GM23338 (cell line): ENCODE results near the gene DHRS12. TPM values are rescaled to one million over a fixed set of nuclear protein-coding genes. Genes with fewer than 3 reads are reported as not detected.

ENCODE experiments used
- ATAC-seq: fragments of 200-7000 bp; cut with Tn5 transposase; 3 replicates; pipeline ENCODE4 v1.9.1; 2020
- DNase-seq: peaks from one replicate; pipeline ENCODE4 v3.0.0-alpha.2; 2015; ENCODE audit warnings: low spot score
- H2AFZ ChIP-seq: fragments of 200-600 bp; sonication (generic); 2 replicates; pipeline ENCODE4 v1.8.0; 2016; ENCODE audit warnings: antibody characterized with exemption, mild to moderate bottlenecking, moderate library complexity
- H3F3A ChIP-seq: fragments of 200-600 bp; sonication (generic); replicated peaks from 2 replicates; pipeline ENCODE4 v1.8.0; 2017; ENCODE audit warnings: antibody characterized with exemption, mixed run types, low read depth
- H3K27ac ChIP-seq: fragments of 200-600 bp; sonication (generic); 2 replicates; pipeline ENCODE4 v1.6.1; 2016; ENCODE audit warnings: low read depth
- H3K27me3 ChIP-seq: fragments of 200-600 bp; sonication (generic); 2 replicates; pipeline ENCODE4 v1.8.0; 2016; ENCODE audit warnings: mild to moderate bottlenecking, mixed run types, moderate library complexity; ENCODE audit not compliant: insufficient read depth
- H3K36me3 ChIP-seq: fragments of 200-600 bp; sonication (generic); 2 replicates; pipeline ENCODE4 v1.8.0; 2016; ENCODE audit warnings: mild to moderate bottlenecking; ENCODE audit not compliant: insufficient read depth
- H3K4me1 ChIP-seq: fragments of 200-600 bp; sonication (generic); 2 replicates; pipeline ENCODE4 v1.8.0; 2016; ENCODE audit warnings: mild to moderate bottlenecking, moderate library complexity; ENCODE audit not compliant: insufficient read depth
- H3K4me2 ChIP-seq: fragments of 200-600 bp; sonication (generic); 2 replicates; pipeline ENCODE4 v1.7.1; 2017; ENCODE audit warnings: mixed run types
- H3K4me3 ChIP-seq: fragments of 200-600 bp; sonication (generic); 2 replicates; pipeline ENCODE4 v1.6.1; 2016; ENCODE audit warnings: mixed run types
- H3K79me2 ChIP-seq: fragments of 200-600 bp; sonication (generic); replicated peaks from 2 replicates; pipeline ENCODE4 v1.8.0; 2017; ENCODE audit warnings: mild to moderate bottlenecking; ENCODE audit not compliant: insufficient read depth
- H3K9me2 ChIP-seq: fragments of 200-600 bp; sonication (generic); 2 replicates; pipeline ENCODE4 v1.8.0; 2017; ENCODE audit not compliant: insufficient read depth
- H4K20me1 ChIP-seq: fragments of 200-600 bp; sonication (generic); replicated peaks from 2 replicates; pipeline ENCODE4 v1.8.0; 2017; ENCODE audit warnings: mild to moderate bottlenecking; ENCODE audit not compliant: insufficient read depth
- H3K27ac Mint-ChIP-seq: 2 replicates; pipeline ENCODE4 v1.8.0; 2020; ENCODE audit warnings: inconsistent platforms, mild to moderate bottlenecking, moderate library complexity, mixed read lengths
- H3K27me3 Mint-ChIP-seq: 3 replicates; pipeline ENCODE4 v1.8.0; 2022; ENCODE audit warnings: low read depth, mild to moderate bottlenecking, moderate library complexity, mixed read lengths, inconsistent platforms; ENCODE audit not compliant: insufficient read depth, poor library complexity
- H3K36me3 Mint-ChIP-seq: 3 replicates; pipeline ENCODE4 v1.8.0; 2021; ENCODE audit warnings: low read depth, mild to moderate bottlenecking, inconsistent platforms, moderate library complexity, mixed read lengths
- H3K4me1 Mint-ChIP-seq: 3 replicates; pipeline ENCODE4 v1.8.0; 2020; ENCODE audit warnings: mild to moderate bottlenecking, inconsistent platforms, mixed read lengths
- H3K4me3 Mint-ChIP-seq: 3 replicates; pipeline ENCODE4 v1.8.0; 2021; ENCODE audit warnings: moderate library complexity, mild to moderate bottlenecking, inconsistent platforms, mixed read lengths
- H3K9me3 Mint-ChIP-seq: 3 replicates; pipeline ENCODE4 v1.8.0; 2020; ENCODE audit warnings: moderate library complexity, mild to moderate bottlenecking, inconsistent platforms, mixed read lengths
- EZH2 ChIP-seq: fragments of 200-600 bp; sonication (generic); IDR thresholded peaks from one replicate; pipeline ENCODE4 v1.8.0; 2017; ENCODE audit warnings: antibody characterized with exemption, mild to moderate bottlenecking, low read depth; ENCODE audit not compliant: unreplicated experiment
- NANOG ChIP-seq: IDR thresholded peaks from 2 replicates; pipeline ENCODE4 v1.6.1; 2016; ENCODE audit warnings: antibody characterized with exemption, borderline replicate concordance
- POLR2AphosphoS5 ChIP-seq: IDR thresholded peaks from 2 replicates; pipeline ENCODE4 v1.6.1; 2016; ENCODE audit warnings: antibody characterized with exemption, low read depth
- ZNF114 ChIP-seq: fragments of 250-450 bp; sonication (Bioruptor Pico); IDR thresholded peaks from 2 replicates; pipeline ENCODE4 v1.5.0; 2020; ENCODE audit warnings: mild to moderate bottlenecking, moderate library complexity
- polyA plus RNA-seq: library from polyadenylated mRNA; unstranded; fragments of >200 nt; fragmentation: Nextera tagmentation; extraction: Ambion mirVana; gene quantifications from 2 replicates; pipeline ENCODE4 v1.2.1, GENCODE V29; 2016
- total RNA-seq: library from RNA; depleted of rRNA; stranded (reverse); fragments of >200 nt; shearing (Covaris generic); gene quantifications from 2 replicates; pipeline ENCODE4 v1.2.3, GENCODE V29; 2014
- TF ChIP-seq, protein P1 (sequence below): fragments of 250-450 bp; sonication (Bioruptor Pico); IDR thresholded peaks from 2 replicates; pipeline ENCODE4 v1.5.0; 2020; ENCODE audit warnings: mild to moderate bottlenecking, moderate library complexity
- TF ChIP-seq, protein P2 (sequence below), 2 experiments: fragments of 200-600 bp in 1 of 2; sonication (generic) in 1 of 2; conservative IDR thresholded peaks; 2 replicates each; pipeline versions ENCODE4 v1.5.1 to v1.6.1; 2016 to 2017; ENCODE audit warnings: antibody characterized with exemption in 2 of 2, low read depth in 2 of 2, mild to moderate bottlenecking in 2 of 2, moderate library complexity in 1 of 2

DHRS12 gene
- total and polyA plus RNA-seq, 2 experiments from 2014 or later, result 4.6 to 12.2 TPM

DNA sequence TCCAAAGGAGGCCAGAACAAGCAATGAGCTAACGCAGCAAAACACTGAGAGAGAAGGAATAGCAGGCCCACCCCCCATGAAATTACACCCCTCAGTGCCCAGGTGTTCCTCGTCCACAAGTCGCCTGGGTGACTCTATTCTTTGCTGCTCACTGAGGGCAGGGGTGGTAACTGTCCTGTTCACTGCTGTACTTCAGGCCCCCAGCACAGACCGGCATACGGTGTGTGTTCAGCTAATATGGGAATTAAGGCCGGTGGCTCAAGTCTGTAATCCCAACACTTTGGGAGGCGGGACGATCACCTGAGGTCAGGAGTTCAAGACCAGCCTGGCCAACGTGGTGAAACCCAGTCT, 31.9 kb downstream of the DHRS12 start (continued):
- TF ChIP-seq, protein P1, sequence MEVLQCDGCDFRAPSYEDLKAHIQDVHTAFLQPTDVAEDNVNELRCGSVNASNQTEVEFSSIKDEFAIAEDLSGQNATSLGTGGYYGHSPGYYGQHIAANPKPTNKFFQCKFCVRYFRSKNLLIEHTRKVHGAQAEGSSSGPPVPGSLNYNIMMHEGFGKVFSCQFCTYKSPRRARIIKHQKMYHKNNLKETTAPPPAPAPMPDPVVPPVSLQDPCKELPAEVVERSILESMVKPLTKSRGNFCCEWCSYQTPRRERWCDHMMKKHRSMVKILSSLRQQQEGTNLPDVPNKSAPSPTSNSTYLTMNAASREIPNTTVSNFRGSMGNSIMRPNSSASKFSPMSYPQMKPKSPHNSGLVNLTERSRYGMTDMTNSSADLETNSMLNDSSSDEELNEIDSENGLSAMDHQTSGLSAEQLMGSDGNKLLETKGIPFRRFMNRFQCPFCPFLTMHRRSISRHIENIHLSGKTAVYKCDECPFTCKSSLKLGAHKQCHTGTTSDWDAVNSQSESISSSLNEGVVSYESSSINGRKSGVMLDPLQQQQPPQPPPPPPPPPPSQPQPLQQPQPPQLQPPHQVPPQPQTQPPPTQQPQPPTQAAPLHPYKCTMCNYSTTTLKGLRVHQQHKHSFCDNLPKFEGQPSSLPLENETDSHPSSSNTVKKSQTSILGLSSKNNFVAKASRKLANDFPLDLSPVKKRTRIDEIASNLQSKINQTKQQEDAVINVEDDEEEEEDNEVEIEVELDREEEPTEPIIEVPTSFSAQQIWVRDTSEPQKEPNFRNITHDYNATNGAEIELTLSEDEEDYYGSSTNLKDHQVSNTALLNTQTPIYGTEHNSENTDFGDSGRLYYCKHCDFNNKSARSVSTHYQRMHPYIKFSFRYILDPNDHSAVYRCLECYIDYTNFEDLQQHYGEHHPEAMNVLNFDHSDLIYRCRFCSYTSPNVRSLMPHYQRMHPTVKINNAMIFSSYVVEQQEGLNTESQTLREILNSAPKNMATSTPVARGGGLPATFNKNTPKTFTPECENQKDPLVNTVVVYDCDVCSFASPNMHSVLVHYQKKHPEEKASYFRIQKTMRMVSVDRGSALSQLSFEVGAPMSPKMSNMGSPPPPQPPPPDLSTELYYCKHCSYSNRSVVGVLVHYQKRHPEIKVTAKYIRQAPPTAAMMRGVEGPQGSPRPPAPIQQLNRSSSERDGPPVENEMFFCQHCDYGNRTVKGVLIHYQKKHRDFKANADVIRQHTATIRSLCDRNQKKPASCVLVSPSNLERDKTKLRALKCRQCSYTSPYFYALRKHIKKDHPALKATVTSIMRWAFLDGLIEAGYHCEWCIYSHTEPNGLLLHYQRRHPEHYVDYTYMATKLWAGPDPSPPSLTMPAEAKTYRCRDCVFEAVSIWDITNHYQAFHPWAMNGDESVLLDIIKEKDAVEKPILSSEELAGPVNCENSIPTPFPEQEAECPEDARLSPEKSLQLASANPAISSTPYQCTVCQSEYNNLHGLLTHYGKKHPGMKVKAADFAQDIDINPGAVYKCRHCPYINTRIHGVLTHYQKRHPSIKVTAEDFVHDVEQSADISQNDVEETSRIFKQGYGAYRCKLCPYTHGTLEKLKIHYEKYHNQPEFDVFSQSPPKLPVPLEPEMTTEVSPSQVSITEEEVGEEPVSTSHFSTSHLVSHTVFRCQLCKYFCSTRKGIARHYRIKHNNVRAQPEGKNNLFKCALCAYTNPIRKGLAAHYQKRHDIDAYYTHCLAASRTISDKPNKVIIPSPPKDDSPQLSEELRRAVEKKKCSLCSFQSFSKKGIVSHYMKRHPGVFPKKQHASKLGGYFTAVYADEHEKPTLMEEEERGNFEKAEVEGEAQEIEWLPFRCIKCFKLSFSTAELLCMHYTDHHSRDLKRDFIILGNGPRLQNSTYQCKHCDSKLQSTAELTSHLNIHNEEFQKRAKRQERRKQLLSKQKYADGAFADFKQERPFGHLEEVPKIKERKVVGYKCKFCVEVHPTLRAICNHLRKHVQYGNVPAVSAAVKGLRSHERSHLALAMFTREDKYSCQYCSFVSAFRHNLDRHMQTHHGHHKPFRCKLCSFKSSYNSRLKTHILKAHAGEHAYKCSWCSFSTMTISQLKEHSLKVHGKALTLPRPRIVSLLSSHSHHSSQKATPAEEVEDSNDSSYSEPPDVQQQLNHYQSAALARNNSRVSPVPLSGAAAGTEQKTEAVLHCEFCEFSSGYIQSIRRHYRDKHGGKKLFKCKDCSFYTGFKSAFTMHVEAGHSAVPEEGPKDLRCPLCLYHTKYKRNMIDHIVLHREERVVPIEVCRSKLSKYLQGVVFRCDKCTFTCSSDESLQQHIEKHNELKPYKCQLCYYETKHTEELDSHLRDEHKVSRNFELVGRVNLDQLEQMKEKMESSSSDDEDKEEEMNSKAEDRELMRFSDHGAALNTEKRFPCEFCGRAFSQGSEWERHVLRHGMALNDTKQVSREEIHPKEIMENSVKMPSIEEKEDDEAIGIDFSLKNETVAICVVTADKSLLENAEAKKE, result no peak

DNA sequence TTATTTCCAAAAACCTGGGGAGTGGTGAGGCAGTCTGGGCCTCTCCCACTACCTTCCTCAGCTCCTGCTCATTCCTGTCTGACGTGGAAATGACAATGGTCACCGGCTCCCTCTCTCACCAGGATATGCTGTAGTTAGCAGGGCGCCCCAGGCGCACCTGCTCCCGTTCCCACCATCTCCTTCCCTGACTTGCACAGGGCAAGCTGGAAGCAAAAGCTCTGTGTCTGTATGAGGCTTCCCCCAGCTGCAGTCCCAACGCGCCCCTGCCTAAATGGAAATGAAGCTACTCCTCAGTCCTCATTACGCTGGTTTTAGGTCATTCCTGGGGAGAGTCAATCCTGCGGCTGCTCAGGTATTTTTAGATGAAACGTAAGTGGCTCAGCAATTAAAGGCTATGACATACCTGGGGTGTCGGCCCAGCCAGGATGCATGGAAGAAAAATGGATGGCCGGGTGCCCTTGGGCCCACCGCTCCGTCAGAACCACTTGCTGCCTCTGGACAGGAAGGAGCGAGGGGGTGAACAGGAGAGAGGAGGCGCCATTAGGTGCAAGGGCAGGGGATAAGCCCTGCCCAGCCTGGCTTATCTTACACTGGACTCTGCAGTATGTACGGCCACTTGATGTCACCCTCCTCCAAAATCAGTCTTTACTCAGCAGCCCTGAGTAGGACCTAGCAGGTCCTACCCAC, 32.4 kb downstream of the DHRS12 start:
- peak; percentile 4; the same call in 2 of the 3 replicates for ATAC-seq
- Histone ChIP-seq H3F3A (0 out of 2 replicates have a peak, but pooled peaks cover 4% of the 10 kb centered on the region), H3K4me1 (peaks cover 19% of the 10 kb centered on the region), H4K20me1 (no peaks in the 10 kb centered on the region), H3K4me3 (no peak overlapping the region), H3K27me3 (no peaks in the 10 kb centered on the region), H3K36me3 (no peaks in the 10 kb centered on the region), H3K9me2 (no peaks in the 10 kb centered on the region), H3K27ac (no peak overlapping the region), H2AFZ (no peak overlapping the region), H3K4me2 (no peak overlapping the region), H3K79me2 (no peaks in the 10 kb centered on the region)
- TF ChIP-seq NANOG (no peak), POLR2AphosphoS5 (no peak), ZNF114 (no peak), EZH2 (no peak)
- TF ChIP-seq, protein P2, sequence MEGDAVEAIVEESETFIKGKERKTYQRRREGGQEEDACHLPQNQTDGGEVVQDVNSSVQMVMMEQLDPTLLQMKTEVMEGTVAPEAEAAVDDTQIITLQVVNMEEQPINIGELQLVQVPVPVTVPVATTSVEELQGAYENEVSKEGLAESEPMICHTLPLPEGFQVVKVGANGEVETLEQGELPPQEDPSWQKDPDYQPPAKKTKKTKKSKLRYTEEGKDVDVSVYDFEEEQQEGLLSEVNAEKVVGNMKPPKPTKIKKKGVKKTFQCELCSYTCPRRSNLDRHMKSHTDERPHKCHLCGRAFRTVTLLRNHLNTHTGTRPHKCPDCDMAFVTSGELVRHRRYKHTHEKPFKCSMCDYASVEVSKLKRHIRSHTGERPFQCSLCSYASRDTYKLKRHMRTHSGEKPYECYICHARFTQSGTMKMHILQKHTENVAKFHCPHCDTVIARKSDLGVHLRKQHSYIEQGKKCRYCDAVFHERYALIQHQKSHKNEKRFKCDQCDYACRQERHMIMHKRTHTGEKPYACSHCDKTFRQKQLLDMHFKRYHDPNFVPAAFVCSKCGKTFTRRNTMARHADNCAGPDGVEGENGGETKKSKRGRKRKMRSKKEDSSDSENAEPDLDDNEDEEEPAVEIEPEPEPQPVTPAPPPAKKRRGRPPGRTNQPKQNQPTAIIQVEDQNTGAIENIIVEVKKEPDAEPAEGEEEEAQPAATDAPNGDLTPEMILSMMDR (conservative IDR thresholded peaks at IDR 0.05; ENCODE audit: low read depth in 2 of 2), result peak in 1 of 2 experiments; percentile 26; a peak in 2 of 4 replicates
- Mint-ChIP-seq H3K36me3 (peaks cover 3% of the 10 kb centered on the region; the same call in 2 of the 3 replicates), H3K4me1 (peaks cover 33% of the 10 kb centered on the region), H3K9me3 (0 out of 3 replicates have a peak, but pooled peaks cover 3% of the 10 kb centered on the region), H3K27me3 (peaks cover 23% of the 10 kb centered on the region), H3K27ac (peak overlapping the region; percentile 9; the same call in 1 of the 2 replicates), H3K4me3 (no peak overlapping the region; the same call in 2 of the 3 replicates)
- no peak for DNase-seq
